Tibial artery (tissue), 4 donors: ENCODE measurements around the gene ANKAR.

Experiments
- DNase-seq, 2 donors: peaks; one replicate each; pipeline ENCODE4 v3.0.0-alpha.2; 2019
- H3K27ac ChIP-seq, 2 donors: fragments of 200-600 bp; sonication (generic) in 1 of 2; 1 replicate in 1 of 2; 2 replicates in 1 of 2; pipeline ENCODE4 v1.5.1; 2018 to 2019; ENCODE audit warnings: mild to moderate bottlenecking in 1 of 2
- H3K27me3 ChIP-seq, 2 donors: fragments of 200-600 bp; sonication (generic) in 1 of 2; one replicate each; pipeline versions ENCODE4 v1.5.1 to v1.6.0; 2016 to 2019
- H3K36me3 ChIP-seq, 3 donors: fragments of 200-600 bp; sonication (generic) in 2 of 3; one replicate each; pipeline ENCODE4 v1.5.1; 2016 to 2019; ENCODE audit warnings: mild to moderate bottlenecking in 2 of 3
- H3K4me1 ChIP-seq, 4 donors: fragments of 200-600 bp; sonication (generic) in 2 of 4; 1 replicate in 3 of 4; 2 replicates in 1 of 4; pipeline ENCODE4 v1.5.1; 2016 to 2019
- H3K4me3 ChIP-seq, 2 donors: fragments of 200-600 bp; sonication (generic) in 1 of 2; 1 replicate in 1 of 2; 2 replicates in 1 of 2; pipeline ENCODE4 v1.5.1; 2018 to 2019; ENCODE audit warnings: mild to moderate bottlenecking in 2 of 2
- H3K9me3 ChIP-seq, 3 donors: fragments of 200-600 bp; sonication (generic) in 1 of 3; one replicate each; pipeline ENCODE4 v1.5.1; 2016 to 2019
- intact Hi-C: fragments of 100-400 bp; cut with DNase I; formaldehyde crosslinking; loops from one replicate; pipeline ENCODE4 v1.15.0; 2023; ENCODE audit warnings: low total_unique reads
- TF ChIP-seq, protein P1 (sequence below), 2 experiments: fragments of 200-600 bp in 1 of 2; fragments of 450-650 bp in 1 of 2; IDR thresholded peaks; one replicate each; pipeline ENCODE4 v1.5.1; 2017 to 2019; ENCODE audit warnings: antibody characterized with exemption in 2 of 2, mild to moderate bottlenecking in 1 of 2, moderate library complexity in 1 of 2

ANKAR gene

DNA sequence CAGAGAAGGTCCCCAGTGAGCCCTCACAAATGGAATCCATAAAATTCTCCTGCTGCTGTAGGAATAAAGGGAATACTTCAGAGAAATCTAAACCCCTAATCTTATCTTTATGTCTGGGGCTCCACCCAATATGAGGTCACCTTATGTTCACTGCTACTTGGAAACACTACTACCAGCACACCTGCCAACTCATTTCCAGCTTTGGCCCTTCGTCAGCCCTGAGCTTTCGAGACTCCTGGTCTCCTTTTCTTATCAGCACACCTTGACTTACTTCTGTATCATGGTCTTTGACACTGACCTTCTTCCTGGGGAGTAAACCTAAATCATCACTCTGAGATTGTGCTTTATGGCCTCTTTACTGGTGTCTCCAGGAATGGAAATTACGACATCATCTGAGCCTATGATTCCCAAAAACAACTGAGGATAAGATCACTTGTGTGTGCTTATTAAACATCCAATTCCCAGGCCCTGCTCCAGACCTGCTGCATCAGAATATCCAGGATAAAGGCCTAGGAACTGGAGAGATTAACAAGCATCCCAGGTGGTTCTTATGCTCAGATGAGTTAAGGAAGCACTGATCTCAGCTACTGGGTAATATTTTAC is 35.4 kb upstream of the ANKAR start:
- TF ChIP-seq, protein P1, sequence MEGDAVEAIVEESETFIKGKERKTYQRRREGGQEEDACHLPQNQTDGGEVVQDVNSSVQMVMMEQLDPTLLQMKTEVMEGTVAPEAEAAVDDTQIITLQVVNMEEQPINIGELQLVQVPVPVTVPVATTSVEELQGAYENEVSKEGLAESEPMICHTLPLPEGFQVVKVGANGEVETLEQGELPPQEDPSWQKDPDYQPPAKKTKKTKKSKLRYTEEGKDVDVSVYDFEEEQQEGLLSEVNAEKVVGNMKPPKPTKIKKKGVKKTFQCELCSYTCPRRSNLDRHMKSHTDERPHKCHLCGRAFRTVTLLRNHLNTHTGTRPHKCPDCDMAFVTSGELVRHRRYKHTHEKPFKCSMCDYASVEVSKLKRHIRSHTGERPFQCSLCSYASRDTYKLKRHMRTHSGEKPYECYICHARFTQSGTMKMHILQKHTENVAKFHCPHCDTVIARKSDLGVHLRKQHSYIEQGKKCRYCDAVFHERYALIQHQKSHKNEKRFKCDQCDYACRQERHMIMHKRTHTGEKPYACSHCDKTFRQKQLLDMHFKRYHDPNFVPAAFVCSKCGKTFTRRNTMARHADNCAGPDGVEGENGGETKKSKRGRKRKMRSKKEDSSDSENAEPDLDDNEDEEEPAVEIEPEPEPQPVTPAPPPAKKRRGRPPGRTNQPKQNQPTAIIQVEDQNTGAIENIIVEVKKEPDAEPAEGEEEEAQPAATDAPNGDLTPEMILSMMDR (IDR thresholded peaks at IDR 0.05) = no peak
- Histone ChIP-seq H3K27me3 (no peaks in the 10 kb centered on the region), H3K27ac (no peak overlapping the region), H3K4me3 (no peak overlapping the region), H3K36me3 (no peaks in the 10 kb centered on the region), H3K4me1 (peaks cover 0 to 5% (median 0%) of the 10 kb centered on the region in 4 donors), H3K9me3 (no peaks in the 10 kb centered on the region)
- no peak for DNase-seq
- intact Hi-C loops = no loop called here

DNA sequence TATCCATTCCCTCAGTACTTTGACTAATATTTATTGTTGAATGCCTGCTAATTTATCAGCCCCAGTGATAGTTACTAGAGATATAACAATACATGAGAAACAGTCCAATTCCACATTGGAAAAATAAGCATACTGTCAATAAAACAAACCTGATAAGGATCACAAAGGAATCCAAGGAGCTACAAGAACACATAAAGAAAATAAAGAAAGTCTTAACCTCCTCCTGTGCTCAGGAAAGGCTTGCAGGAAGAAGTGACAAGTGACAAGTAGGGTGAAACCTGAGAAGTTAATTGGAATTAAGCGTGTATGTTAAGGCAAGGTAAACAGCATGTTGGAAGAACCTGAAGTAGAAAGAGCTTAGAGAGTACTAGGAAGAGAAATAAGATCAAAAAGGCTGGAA is 33.5 kb upstream of the ANKAR start:
- Histone ChIP-seq H3K4me3 (no peak overlapping the region), H3K4me1 (no peaks in the 10 kb centered on the region), H3K27me3 (no peaks in the 10 kb centered on the region), H3K36me3 (no peaks in the 10 kb centered on the region), H3K9me3 (no peaks in the 10 kb centered on the region), H3K27ac (no peak overlapping the region)
- no peak for DNase-seq
- TF ChIP-seq, protein P1 (IDR thresholded peaks at IDR 0.05) = no peak
- intact Hi-C loops = no loop called here

DNA sequence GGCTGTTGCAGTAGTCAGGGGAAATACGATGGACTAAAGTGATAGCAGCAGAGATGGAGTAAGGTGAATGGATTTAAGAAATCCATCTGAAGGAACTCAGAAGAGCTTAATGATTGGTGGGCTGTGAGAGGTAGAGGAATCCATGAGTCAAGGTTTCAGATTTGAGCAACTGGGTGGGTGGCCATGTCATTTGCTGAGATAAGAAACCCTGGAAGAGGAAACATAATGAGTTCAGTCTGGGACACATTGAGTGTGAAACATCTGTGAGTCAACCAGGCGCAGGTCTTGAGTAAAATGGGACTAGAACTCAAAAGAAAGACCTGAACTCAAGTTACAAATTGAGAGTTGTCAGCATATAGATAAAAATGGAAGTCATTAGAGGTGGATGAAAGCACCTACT is 32.9 kb upstream of the ANKAR start:
- intact Hi-C loops = no loop called here
- Histone ChIP-seq H3K4me3 (no peak overlapping the region), H3K27ac (no peak overlapping the region), H3K36me3 (no peaks in the 10 kb centered on the region), H3K27me3 (no peaks in the 10 kb centered on the region), H3K9me3 (no peaks in the 10 kb centered on the region), H3K4me1 (no peaks in the 10 kb centered on the region)
- DNase-seq = no peak
- TF ChIP-seq, protein P1 (IDR thresholded peaks at IDR 0.05) = no peak

DNA sequence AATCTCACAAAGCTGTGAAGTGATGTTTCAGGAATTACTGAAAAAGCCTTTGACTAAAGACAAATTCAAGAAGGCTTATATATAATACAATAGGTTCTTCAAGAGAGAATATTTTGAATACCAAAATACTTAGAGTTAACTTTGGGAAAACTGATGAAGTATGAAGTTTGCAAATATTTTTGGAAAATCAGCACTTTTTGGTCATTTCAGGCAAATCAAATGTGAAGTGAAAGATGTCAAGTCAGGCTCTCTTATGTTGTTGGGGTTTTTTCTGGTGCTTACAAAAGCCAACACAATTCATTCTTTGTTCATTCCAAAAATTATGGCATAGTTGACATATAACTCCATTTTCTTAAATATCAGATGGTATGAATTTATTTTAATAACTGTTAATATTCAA is 27.9 kb upstream of the ANKAR start:
- Histone ChIP-seq H3K27ac (no peak overlapping the region), H3K4me1 (no peaks in the 10 kb centered on the region), H3K27me3 (no peaks in the 10 kb centered on the region), H3K9me3 (no peaks in the 10 kb centered on the region), H3K4me3 (no peak overlapping the region), H3K36me3 (no peaks in the 10 kb centered on the region)
- intact Hi-C loops = no loop called here
- DNase-seq = no peak
- TF ChIP-seq, protein P1 (IDR thresholded peaks at IDR 0.05) = no peak

DNA sequence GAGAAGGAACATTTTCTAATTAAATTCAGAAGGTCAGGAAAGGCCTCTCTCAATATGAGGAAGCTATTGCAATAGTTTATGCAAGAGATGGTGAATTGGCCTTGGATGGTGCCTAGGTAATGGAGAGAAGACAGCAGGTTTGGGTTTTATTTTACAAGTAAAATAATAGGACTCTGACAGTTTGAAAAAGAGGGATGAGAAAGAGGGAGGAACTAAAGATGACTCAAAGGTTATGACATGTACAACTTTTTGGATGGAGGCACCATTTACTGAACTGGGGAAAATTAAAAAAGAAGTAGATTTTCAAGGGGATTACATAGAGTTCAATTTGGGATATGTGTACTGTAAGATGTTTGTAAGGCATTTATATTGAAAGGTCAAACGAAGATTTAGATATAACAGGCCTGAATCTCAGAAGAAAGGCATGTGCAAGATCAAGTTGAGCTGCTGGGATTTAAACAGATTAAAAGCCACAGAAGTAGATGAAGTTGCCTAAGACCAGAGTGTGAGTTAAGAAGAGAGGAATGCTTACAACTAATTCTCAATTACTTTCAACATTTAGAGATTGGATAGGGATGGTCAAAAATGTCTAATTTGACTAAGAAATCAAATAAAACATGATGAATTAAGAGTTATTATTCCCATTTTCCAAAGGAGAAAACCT is 25.5 kb upstream of the ANKAR start:
- TF ChIP-seq, protein P1 (IDR thresholded peaks at IDR 0.05) = no peak
- H3K27ac ChIP-seq = no peak overlapping the region
- H3K4me1 ChIP-seq = no peaks in the 10 kb centered on the region
- no peak for DNase-seq
- intact Hi-C loops = no loop called here
- no peaks in the 10 kb centered on the region for H3K36me3 ChIP-seq
- no peaks in the 10 kb centered on the region for H3K9me3 ChIP-seq
- H3K27me3 ChIP-seq = no peaks in the 10 kb centered on the region
- H3K4me3 ChIP-seq = no peak overlapping the region
